Trophoblast cell (in vitro differentiated cells and primary cell): ENCODE data around the gene MIS18BP1.

Experiments used
- DNase-seq, 2 donors: peaks; one replicate each; pipeline ENCODE4 v3.0.0-alpha.2; 2016
- H2AFZ ChIP-seq: 2 replicates; pipeline ENCODE4 v1.6.1; 2013; ENCODE audit warnings: low read length, moderate library complexity, mild to moderate bottlenecking; ENCODE audit not compliant: insufficient read depth, poor library complexity
- H2AK5ac ChIP-seq: 2 replicates; pipeline ENCODE4 v1.6.1; 2013; ENCODE audit warnings: mild to moderate bottlenecking, low read length
- H2BK120ac ChIP-seq: 2 replicates; pipeline ENCODE4 v1.6.1; 2013; ENCODE audit warnings: low read length, mild to moderate bottlenecking, moderate library complexity; ENCODE audit not compliant: insufficient read depth, poor library complexity
- H2BK12ac ChIP-seq: 2 replicates; pipeline ENCODE4 v1.6.1; 2013; ENCODE audit warnings: mild to moderate bottlenecking, low read length, moderate library complexity
- H2BK5ac ChIP-seq: 2 replicates; pipeline ENCODE4 v1.6.1; 2013; ENCODE audit warnings: low read length, low read depth, moderate library complexity, mild to moderate bottlenecking; ENCODE audit not compliant: poor library complexity
- H3K14ac ChIP-seq: 2 replicates; pipeline ENCODE4 v1.6.1; 2013; ENCODE audit warnings: mild to moderate bottlenecking, low read length
- H3K18ac ChIP-seq: 2 replicates; pipeline ENCODE4 v1.6.1; 2013; ENCODE audit warnings: mild to moderate bottlenecking, low read length
- H3K23ac ChIP-seq: 2 replicates; pipeline ENCODE4 v1.6.1; 2013; ENCODE audit warnings: low read length
- H3K27ac ChIP-seq: 2 replicates; pipeline ENCODE4 v1.5.1; 2013; ENCODE audit warnings: low read depth, mild to moderate bottlenecking, inconsistent platforms, low read length, moderate library complexity
- H3K27me3 ChIP-seq: 2 replicates; pipeline ENCODE4 v1.6.1; 2013; ENCODE audit warnings: inconsistent platforms, mild to moderate bottlenecking, low read length, moderate library complexity; ENCODE audit not compliant: insufficient read depth
- H3K36me3 ChIP-seq, 2 experiments: 1 replicate in 1 of 2; 2 replicates in 1 of 2; pipeline ENCODE4 v1.6.1; 2013; ENCODE audit warnings: low read length in 2 of 2, mild to moderate bottlenecking in 2 of 2, moderate library complexity in 1 of 2; ENCODE audit not compliant: insufficient read depth in 2 of 2, control insufficient read depth in 1 of 2
- H3K4ac ChIP-seq: 2 replicates; pipeline ENCODE4 v1.6.1; 2013; ENCODE audit warnings: low read depth, mild to moderate bottlenecking, low read length, moderate library complexity
- H3K4me1 ChIP-seq, 2 experiments: 1 replicate in 1 of 2; 2 replicates in 1 of 2; pipeline ENCODE4 v1.6.1; 2013; ENCODE audit warnings: low read length in 2 of 2, mild to moderate bottlenecking in 2 of 2, moderate library complexity in 1 of 2; ENCODE audit not compliant: insufficient read depth in 2 of 2, control insufficient read depth in 1 of 2
- H3K4me2 ChIP-seq: 2 replicates; pipeline ENCODE4 v1.6.1; 2013; ENCODE audit warnings: inconsistent platforms, mild to moderate bottlenecking, low read length, moderate library complexity
- H3K4me3 ChIP-seq: 2 replicates; pipeline ENCODE4 v1.5.1; 2013; ENCODE audit warnings: mild to moderate bottlenecking, low read depth, low read length, inconsistent platforms
- H3K79me1 ChIP-seq: one replicate; pipeline ENCODE4 v1.6.1; 2013; ENCODE audit warnings: low read length
- H3K79me2 ChIP-seq: 2 replicates; pipeline ENCODE4 v1.6.1; 2013; ENCODE audit warnings: low read length, mild to moderate bottlenecking; ENCODE audit not compliant: control insufficient read depth, insufficient read depth, poor library complexity
- H3K9ac ChIP-seq: 2 replicates; pipeline ENCODE4 v1.6.1; 2013; ENCODE audit warnings: mild to moderate bottlenecking, low read length
- H3K9me3 ChIP-seq: 2 replicates; pipeline ENCODE4 v1.6.1; 2013; ENCODE audit warnings: low read depth, mild to moderate bottlenecking, control low read depth, inconsistent platforms, low read length; ENCODE audit not compliant: insufficient read depth
- H4K12ac ChIP-seq: 2 replicates; pipeline ENCODE4 v1.6.1; 2013; ENCODE audit warnings: low read depth, mild to moderate bottlenecking, low read length, moderate library complexity
- H4K8ac ChIP-seq: 2 replicates; pipeline ENCODE4 v1.6.1; 2013; ENCODE audit warnings: low read depth, mild to moderate bottlenecking, low read length, moderate library complexity
- H4K91ac ChIP-seq: one replicate; pipeline ENCODE4 v1.6.1; 2013; ENCODE audit warnings: low read depth, mild to moderate bottlenecking, low read length, moderate library complexity
- WGBS: extraction: QIAGEN DNeasy Blood & Tissue Kit; methylation state at CpG from one replicate; pipeline ENCODE4 v1.1.7; 2013; ENCODE audit warnings: missing lambda C conversion rate; ENCODE audit not compliant: insufficient read length, insufficient coverage; ENCODE audit errors: extremely low coverage; 5-methylcytosine and 5-hydroxymethylcytosine counted together

The MIS18BP1 gene

DNA sequence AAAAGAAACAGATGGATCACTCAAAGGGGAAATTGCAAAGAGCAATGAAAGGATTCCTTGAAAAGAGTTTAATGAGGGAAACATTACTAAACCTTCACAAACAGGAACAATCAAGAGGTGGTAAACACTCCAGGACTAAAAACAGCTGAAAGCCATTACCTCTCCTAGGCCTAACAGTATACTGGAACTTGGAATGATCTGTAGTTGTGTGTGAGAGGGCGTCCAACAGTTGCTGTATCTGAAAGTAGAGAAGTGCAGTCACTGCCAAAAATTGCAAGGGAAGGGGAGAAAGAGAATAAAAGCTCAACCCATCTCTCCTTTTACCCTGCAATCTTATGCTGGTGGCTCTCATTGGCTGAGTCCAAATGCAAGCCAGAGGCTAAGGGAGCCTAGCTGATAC lies 17.0 kb upstream of the MIS18BP1 start:
- Histone ChIP-seq H3K79me2 (no peaks in the 10 kb centered on the region), H3K14ac (no peak overlapping the region), H4K91ac (no peak overlapping the region), H2AK5ac (no peak overlapping the region), H3K27me3 (no peaks in the 10 kb centered on the region), H3K27ac (no peak overlapping the region), H2BK5ac (no peak overlapping the region), H4K12ac (no peak overlapping the region), H3K9ac (no peak overlapping the region), H2BK120ac (no peak overlapping the region), H3K36me3 (no peaks in the 10 kb centered on the region), H3K23ac (no peak overlapping the region), H4K8ac (no peak overlapping the region), H3K79me1 (no peaks in the 10 kb centered on the region), H3K4me1 (no peaks in the 10 kb centered on the region), H2AFZ (no peak overlapping the region), H3K9me3 (no peaks in the 10 kb centered on the region), H3K4me2 (no peak overlapping the region), H2BK12ac (no peak overlapping the region), H3K4ac (no peak overlapping the region), H3K18ac (no peak overlapping the region), H3K4me3 (no peak overlapping the region)
- no CpG with 5 or more reads among the region's 1 CpG for whole genome bisulfite sequencing
- DNase-seq = no peak

DNA sequence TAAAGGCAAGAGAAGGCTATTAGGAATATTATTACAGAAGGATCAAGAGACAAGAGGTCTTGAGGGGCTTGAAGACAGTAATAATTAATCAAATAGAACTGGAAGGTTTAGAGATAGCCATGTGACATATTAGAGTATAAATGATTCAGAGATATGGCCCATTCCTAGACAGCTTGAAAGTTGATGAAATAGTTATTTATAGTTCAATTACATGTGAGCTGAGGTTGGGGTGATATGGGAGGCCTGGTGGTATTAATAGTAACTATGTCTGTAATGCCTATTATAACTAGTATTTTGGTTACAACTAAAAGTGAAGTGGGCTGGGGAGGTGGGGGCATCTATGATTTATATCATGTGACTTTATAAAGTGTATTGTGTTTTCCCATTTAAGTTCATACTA lies 14.1 kb upstream of the MIS18BP1 start:
- Histone ChIP-seq H3K4me2 (no peak overlapping the region), H2BK12ac (no peak overlapping the region), H2AK5ac (no peak overlapping the region), H3K27me3 (no peaks in the 10 kb centered on the region), H3K23ac (no peak overlapping the region), H3K9ac (no peak overlapping the region), H3K36me3 (no peaks in the 10 kb centered on the region), H3K4me3 (no peak overlapping the region), H3K4me1 (no peaks in the 10 kb centered on the region), H2BK120ac (no peak overlapping the region), H4K12ac (no peak overlapping the region), H3K27ac (no peak overlapping the region), H3K18ac (no peak overlapping the region), H3K79me2 (no peaks in the 10 kb centered on the region), H3K79me1 (no peaks in the 10 kb centered on the region), H4K8ac (no peak overlapping the region), H2AFZ (no peak overlapping the region), H2BK5ac (no peak overlapping the region), H3K4ac (no peak overlapping the region), H3K14ac (no peak overlapping the region), H3K9me3 (no peaks in the 10 kb centered on the region), H4K91ac (no peak overlapping the region)
- DNase-seq = no peak

DNA sequence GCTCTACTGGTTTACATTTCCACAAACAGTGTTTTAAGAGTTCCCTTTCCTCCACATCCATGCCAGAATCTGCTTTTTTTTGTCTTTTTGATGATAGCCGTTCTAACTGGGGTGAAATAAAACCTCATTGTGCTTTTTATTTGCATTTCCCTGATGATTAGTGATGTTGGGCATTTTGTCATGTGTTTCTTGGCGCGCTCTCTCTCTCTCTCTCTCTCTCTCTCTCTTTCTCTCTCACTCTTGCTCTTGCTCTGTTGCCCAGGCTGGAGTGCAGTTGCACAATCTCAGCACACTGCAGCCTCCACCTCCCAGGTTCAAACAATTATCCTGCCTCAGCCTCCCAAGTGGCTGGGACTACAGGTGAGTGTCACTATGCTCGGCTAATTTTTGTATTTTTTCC lies 9.6 kb upstream of the MIS18BP1 start:
- H2BK12ac ChIP-seq = no peak overlapping the region
- H3K9ac ChIP-seq = no peak overlapping the region
- no peak overlapping the region for H3K27ac ChIP-seq
- no peak overlapping the region for H3K18ac ChIP-seq
- WGBS = no CpG with 5 or more reads among the region's 4 CpGs
- DNase-seq = no peak
- no peak overlapping the region for H3K4me3 ChIP-seq
- no peak overlapping the region for H3K4me2 ChIP-seq
- no peaks in the 10 kb centered on the region for H3K79me2 ChIP-seq
- H2AK5ac ChIP-seq = no peak overlapping the region
- H4K8ac ChIP-seq = no peak overlapping the region
- H2BK120ac ChIP-seq = no peak overlapping the region
- H3K36me3 ChIP-seq = no peaks in the 10 kb centered on the region
- no peaks in the 10 kb centered on the region for H3K27me3 ChIP-seq
- H3K9me3 ChIP-seq = no peaks in the 10 kb centered on the region
- H3K4ac ChIP-seq = no peak overlapping the region
- no peak overlapping the region for H3K23ac ChIP-seq
- no peak overlapping the region for H2BK5ac ChIP-seq
- no peaks in the 10 kb centered on the region for H3K4me1 ChIP-seq
- H3K14ac ChIP-seq = no peak overlapping the region
- H3K79me1 ChIP-seq = no peaks in the 10 kb centered on the region
- no peak overlapping the region for H2AFZ ChIP-seq
- no peak overlapping the region for H4K91ac ChIP-seq
- H4K12ac ChIP-seq = no peak overlapping the region

DNA sequence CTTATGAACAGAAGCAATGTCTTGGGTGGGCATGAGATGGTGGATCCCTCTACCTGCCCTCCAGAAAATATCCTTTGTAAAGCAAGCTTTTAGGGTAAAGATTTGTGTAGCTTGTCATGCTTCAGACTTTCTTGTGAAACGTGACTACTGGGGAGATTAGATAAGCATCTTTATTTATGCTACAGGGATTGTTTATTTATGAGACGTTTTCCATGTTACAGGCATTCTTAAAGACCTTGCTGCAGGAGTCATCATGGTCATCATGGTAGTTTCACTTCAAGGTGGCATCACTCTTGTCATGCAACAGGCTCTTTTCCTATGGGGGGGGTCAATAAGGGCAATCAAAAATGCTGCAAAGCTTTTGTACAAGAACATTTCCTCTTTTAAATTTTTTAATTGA lies 8.2 kb upstream of the MIS18BP1 start:
- Histone ChIP-seq H2BK5ac (no peak overlapping the region), H2BK12ac (no peak overlapping the region), H3K4me2 (no peak overlapping the region), H3K79me2 (no peaks in the 10 kb centered on the region), H4K12ac (no peak overlapping the region), H2AFZ (no peak overlapping the region), H3K4me1 (no peaks in the 10 kb centered on the region), H4K8ac (no peak overlapping the region), H3K4ac (no peak overlapping the region), H3K9ac (no peak overlapping the region), H4K91ac (no peak overlapping the region), H3K18ac (no peak overlapping the region), H3K27me3 (no peaks in the 10 kb centered on the region), H3K23ac (no peak overlapping the region), H3K4me3 (no peak overlapping the region), H3K36me3 (no peaks in the 10 kb centered on the region), H3K27ac (no peak overlapping the region), H3K79me1 (no peaks in the 10 kb centered on the region), H3K14ac (no peak overlapping the region), H2BK120ac (no peak overlapping the region), H3K9me3 (no peaks in the 10 kb centered on the region), H2AK5ac (no peak overlapping the region)
- no CpG with 5 or more reads among the region's 2 CpGs for WGBS
- no peak for DNase-seq

DNA sequence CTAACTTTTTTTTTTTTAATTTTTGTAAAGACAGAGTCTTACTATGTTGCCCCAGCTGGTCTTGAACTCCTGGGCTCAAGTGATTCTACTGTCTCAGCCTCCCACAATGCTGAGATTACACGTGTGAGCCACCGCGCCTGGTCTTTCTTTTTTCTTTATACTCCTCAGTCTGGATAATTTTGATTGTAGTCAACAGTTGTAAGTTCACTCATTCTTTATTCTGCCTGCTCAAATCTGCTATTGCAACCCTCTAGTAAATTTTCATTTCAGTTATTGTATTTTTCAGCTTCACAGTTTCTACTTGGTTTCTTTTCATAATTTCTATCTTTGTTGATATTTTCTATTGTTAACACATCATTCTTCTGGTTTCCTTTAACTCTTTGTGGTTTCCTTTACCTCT lies 5.8 kb upstream of the MIS18BP1 start:
- Histone ChIP-seq H3K27ac (no peak overlapping the region), H3K4me3 (no peak overlapping the region), H2AK5ac (no peak overlapping the region), H3K9me3 (peaks cover under 1% of the 10 kb centered on the region), H2BK120ac (no peak overlapping the region), H3K27me3 (no peaks in the 10 kb centered on the region), H4K8ac (no peak overlapping the region), H3K23ac (no peak overlapping the region), H3K79me2 (no peaks in the 10 kb centered on the region), H3K9ac (no peak overlapping the region), H4K91ac (no peak overlapping the region), H3K4me1 (peaks cover under 1 to 3% of the 10 kb centered on the region in 2 experiments), H4K12ac (no peak overlapping the region), H2AFZ (no peak overlapping the region), H2BK12ac (no peak overlapping the region), H3K4me2 (no peak overlapping the region), H3K79me1 (no peaks in the 10 kb centered on the region), H3K4ac (no peak overlapping the region), H2BK5ac (no peak overlapping the region), H3K14ac (no peak overlapping the region), H3K18ac (no peak overlapping the region), H3K36me3 (no peaks in the 10 kb centered on the region)
- no peak for DNase-seq
- no CpG with 5 or more reads among the region's 3 CpGs for WGBS
